GM12878 (cell line): ENCODE measurements around the gene UCKL1. TPM values are rescaled to one million over a fixed set of nuclear protein-coding genes. Genes with fewer than 3 reads are reported as not detected.

Experiments
- CBFB ChIP-seq: IDR thresholded peaks from 2 replicates; pipeline ENCODE4 v1.6.1; 2016; ENCODE audit warnings: antibody characterized with exemption, low read depth
- CHD2 ChIP-seq: IDR thresholded peaks from 2 replicates; pipeline ENCODE4 v1.6.1; 2011; ENCODE audit warnings: low read depth, low read length, improper control_type of control experiment, borderline replicate concordance
- HCFC1 ChIP-seq: fragments of 150-350 bp; IDR thresholded peaks from 2 replicates; pipeline ENCODE4 v1.6.1; 2014; ENCODE audit warnings: low read length
- HDAC6 ChIP-seq: fragments of 200-600 bp; sonication (generic); IDR thresholded peaks from one replicate; pipeline ENCODE4 v1.8.0; 2017; ENCODE audit warnings: antibody characterized with exemption; ENCODE audit not compliant: unreplicated experiment
- IKZF1 ChIP-seq: fragments of 450-650 bp; conservative IDR thresholded peaks from 2 replicates; pipeline ENCODE4 v1.6.1; 2017; ENCODE audit warnings: antibody characterized with exemption, mild to moderate bottlenecking
- JUND ChIP-seq: IDR thresholded peaks from 2 replicates; pipeline ENCODE4 v1.6.1; 2012; ENCODE audit warnings: low read depth, mild to moderate bottlenecking, low read length, improper control_type of control experiment, moderate library complexity
- MYB ChIP-seq: fragments of 150-350 bp; IDR thresholded peaks from 2 replicates; pipeline ENCODE4 v1.6.1; 2014; ENCODE audit warnings: mild to moderate bottlenecking, low read depth, low read length, borderline replicate concordance
- NBN ChIP-seq: fragments of 450-650 bp; IDR thresholded peaks from 2 replicates; pipeline ENCODE4 v1.6.1; 2016
- NFYB ChIP-seq: IDR thresholded peaks from 2 replicates; pipeline ENCODE4 v1.6.1; 2011; ENCODE audit warnings: low read depth, mild to moderate bottlenecking, low read length, improper control_type of control experiment, moderate library complexity; ENCODE audit not compliant: insufficient read depth
- NR2C2 ChIP-seq: IDR thresholded peaks from 2 replicates; pipeline ENCODE4 v1.6.1; 2011; ENCODE audit warnings: borderline replicate concordance, low read depth; ENCODE audit not compliant: control insufficient read depth, insufficient read length
- RB1 ChIP-seq: fragments of 450-650 bp; formaldehyde crosslinking; IDR thresholded peaks from 2 replicates; pipeline ENCODE4 v1.6.1; 2017; ENCODE audit warnings: mild to moderate bottlenecking, borderline replicate concordance
- SMC3 ChIP-seq: IDR thresholded peaks from 2 replicates; pipeline ENCODE4 v1.6.1; 2011; ENCODE audit warnings: low read length, improper control_type of control experiment, borderline replicate concordance
- SREBF1 ChIP-seq: IDR thresholded peaks from 2 replicates; pipeline ENCODE4 v1.6.1; 2012; ENCODE audit warnings: mild to moderate bottlenecking, low read length
- SUZ12 ChIP-seq: fragments of 200-600 bp; sonication (generic); IDR thresholded peaks from one replicate; pipeline ENCODE4 v1.6.1; 2018; ENCODE audit warnings: antibody characterized with exemption, mild to moderate bottlenecking; ENCODE audit not compliant: unreplicated experiment
- TAF1 ChIP-seq: IDR thresholded peaks from 2 replicates; pipeline ENCODE4 v1.6.1; 2011; ENCODE audit warnings: mild to moderate bottlenecking, low read depth, low read length, borderline replicate concordance
- ZBED1 ChIP-seq: IDR thresholded peaks from 2 replicates; pipeline ENCODE4 v1.6.1; 2016; ENCODE audit warnings: borderline replicate concordance
- polyA plus RNA-seq, 11 experiments: library from polyadenylated mRNA; depleted of rRNA in 4 of 11; unstranded in 6 of 11; stranded (reverse) in 5 of 11; fragments of >200 nt; fragmentation: Nextera tagmentation in 4 of 11; fragmentation: Illumina TruSeq in 1 of 11; extraction: Ambion mirVana in 4 of 11; extraction: Trizol in 1 of 11; gene quantifications; 1 replicate in 1 of 11; 2 replicates in 10 of 11; pipeline versions ENCODE4 v1.2.1 to v1.2.3, GENCODE V29; 2011 to 2016; ENCODE audit warnings: inconsistent platforms in 2 of 11, missing spikeins in 2 of 11, low read depth in 1 of 11
- total RNA-seq, 4 experiments: library from RNA; depleted of rRNA in 3 of 4; stranded (reverse); fragments of >200 nt in 3 of 4; fragmentation: Illumina TruSeq in 1 of 4; extraction: Trizol in 1 of 4; gene quantifications; 2 replicates each; pipeline versions ENCODE4 v1.2.1 to v1.2.3, GENCODE V29; 2013 to 2021
- TF ChIP-seq, protein P1 (sequence below): fragments of 450-650 bp; IDR thresholded peaks from 2 replicates; pipeline ENCODE4 v1.6.1; 2017; ENCODE audit warnings: borderline replicate concordance
- TF ChIP-seq, protein P2 (sequence below): IDR thresholded peaks from 2 replicates; pipeline ENCODE4 v1.6.1; 2011; ENCODE audit warnings: mild to moderate bottlenecking, low read depth, low read length, moderate library complexity; ENCODE audit not compliant: insufficient replicate concordance
- TF ChIP-seq, protein P3 (sequence below): IDR thresholded peaks from 2 replicates; pipeline ENCODE4 v1.6.1; 2012; ENCODE audit warnings: low read depth, low read length, improper control_type of control experiment
- TF ChIP-seq, protein P4 (sequence below): fragments of 450-650 bp; IDR thresholded peaks from 2 replicates; pipeline ENCODE4 v1.6.1; 2017; ENCODE audit warnings: mild to moderate bottlenecking, low read depth, inconsistent platforms; ENCODE audit not compliant: poor library complexity, severe bottlenecking
- TF ChIP-seq, protein P5 (sequence below): IDR thresholded peaks from 2 replicates; pipeline ENCODE4 v1.6.1; 2012; ENCODE audit warnings: mild to moderate bottlenecking, low read depth, low read length

UCKL1 gene
- total and polyA plus RNA-seq, 10 of the 15 experiments (the other 5 are each of a cell fraction or from before 2014, with no cell fraction given) = 2.4 to 36.3 (median 24.8) TPM

DNA sequence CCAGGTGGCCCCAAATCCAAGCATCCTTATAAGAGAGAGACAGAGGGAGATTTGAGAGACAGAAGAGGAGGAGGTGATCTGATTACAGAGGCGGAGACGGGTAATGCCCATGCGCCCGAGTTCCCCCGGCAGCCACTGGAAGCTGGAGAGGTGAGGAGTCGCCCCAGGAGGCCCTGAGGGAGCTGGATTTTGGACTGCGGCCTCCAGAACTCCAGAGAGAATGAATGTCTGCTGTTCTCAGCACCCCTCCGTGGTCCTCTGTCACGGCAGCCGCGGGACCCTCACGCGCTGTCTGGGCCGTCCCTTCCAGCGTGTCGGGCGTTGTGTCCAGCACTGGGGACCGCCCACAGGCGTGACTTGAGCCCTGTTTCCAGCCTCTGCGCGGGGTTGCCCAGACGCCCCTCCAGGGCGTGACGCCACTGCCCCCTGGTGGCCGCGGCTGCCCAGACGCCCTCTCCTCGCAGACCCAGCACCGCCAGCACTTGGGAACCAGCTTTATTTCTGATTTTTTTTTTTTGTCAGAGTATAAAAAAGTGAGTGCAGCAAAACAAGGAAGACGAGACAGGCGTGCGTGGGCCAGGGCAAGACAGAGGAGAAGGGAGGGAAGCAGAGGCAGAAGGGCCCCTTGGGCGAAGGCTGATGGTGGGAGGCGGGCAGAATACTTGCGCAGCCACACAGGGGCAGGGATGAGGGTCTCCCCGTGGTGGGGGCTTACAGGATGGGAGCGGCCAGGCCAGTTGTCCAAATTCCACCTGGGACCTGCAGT lies 17.6 kb upstream of the UCKL1 start (continued):
- TF ChIP-seq SREBF1 (no peak), MYB (no peak), JUND (no peak), NFYB (no peak), TAF1 (no peak), CBFB (no peak), ZBED1 (no peak), IKZF1 (peak; percentile 51), HCFC1 (no peak), NBN (no peak), SUZ12 (no peak), NR2C2 (no peak), RB1 (peak; percentile 57; the same call in 1 of the 2 replicates), HDAC6 (no peak), CHD2 (peak; percentile 40; the same call in 1 of the 2 replicates), SMC3 (peak; percentile 78)
- TF ChIP-seq, protein P1, sequence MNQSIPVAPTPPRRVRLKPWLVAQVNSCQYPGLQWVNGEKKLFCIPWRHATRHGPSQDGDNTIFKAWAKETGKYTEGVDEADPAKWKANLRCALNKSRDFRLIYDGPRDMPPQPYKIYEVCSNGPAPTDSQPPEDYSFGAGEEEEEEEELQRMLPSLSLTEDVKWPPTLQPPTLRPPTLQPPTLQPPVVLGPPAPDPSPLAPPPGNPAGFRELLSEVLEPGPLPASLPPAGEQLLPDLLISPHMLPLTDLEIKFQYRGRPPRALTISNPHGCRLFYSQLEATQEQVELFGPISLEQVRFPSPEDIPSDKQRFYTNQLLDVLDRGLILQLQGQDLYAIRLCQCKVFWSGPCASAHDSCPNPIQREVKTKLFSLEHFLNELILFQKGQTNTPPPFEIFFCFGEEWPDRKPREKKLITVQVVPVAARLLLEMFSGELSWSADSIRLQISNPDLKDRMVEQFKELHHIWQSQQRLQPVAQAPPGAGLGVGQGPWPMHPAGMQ = no peak
- TF ChIP-seq, protein P2, sequence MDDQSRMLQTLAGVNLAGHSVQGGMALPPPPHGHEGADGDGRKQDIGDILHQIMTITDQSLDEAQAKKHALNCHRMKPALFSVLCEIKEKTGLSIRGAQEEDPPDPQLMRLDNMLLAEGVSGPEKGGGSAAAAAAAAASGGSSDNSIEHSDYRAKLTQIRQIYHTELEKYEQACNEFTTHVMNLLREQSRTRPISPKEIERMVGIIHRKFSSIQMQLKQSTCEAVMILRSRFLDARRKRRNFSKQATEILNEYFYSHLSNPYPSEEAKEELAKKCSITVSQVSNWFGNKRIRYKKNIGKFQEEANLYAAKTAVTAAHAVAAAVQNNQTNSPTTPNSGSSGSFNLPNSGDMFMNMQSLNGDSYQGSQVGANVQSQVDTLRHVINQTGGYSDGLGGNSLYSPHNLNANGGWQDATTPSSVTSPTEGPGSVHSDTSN = no peak
- TF ChIP-seq, protein P3, sequence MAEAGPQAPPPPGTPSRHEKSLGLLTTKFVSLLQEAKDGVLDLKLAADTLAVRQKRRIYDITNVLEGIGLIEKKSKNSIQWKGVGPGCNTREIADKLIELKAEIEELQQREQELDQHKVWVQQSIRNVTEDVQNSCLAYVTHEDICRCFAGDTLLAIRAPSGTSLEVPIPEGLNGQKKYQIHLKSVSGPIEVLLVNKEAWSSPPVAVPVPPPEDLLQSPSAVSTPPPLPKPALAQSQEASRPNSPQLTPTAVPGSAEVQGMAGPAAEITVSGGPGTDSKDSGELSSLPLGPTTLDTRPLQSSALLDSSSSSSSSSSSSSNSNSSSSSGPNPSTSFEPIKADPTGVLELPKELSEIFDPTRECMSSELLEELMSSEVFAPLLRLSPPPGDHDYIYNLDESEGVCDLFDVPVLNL = 0 out of 2 replicates have a peak, but pooled peaks have one; percentile 3
- TF ChIP-seq, protein P4, sequence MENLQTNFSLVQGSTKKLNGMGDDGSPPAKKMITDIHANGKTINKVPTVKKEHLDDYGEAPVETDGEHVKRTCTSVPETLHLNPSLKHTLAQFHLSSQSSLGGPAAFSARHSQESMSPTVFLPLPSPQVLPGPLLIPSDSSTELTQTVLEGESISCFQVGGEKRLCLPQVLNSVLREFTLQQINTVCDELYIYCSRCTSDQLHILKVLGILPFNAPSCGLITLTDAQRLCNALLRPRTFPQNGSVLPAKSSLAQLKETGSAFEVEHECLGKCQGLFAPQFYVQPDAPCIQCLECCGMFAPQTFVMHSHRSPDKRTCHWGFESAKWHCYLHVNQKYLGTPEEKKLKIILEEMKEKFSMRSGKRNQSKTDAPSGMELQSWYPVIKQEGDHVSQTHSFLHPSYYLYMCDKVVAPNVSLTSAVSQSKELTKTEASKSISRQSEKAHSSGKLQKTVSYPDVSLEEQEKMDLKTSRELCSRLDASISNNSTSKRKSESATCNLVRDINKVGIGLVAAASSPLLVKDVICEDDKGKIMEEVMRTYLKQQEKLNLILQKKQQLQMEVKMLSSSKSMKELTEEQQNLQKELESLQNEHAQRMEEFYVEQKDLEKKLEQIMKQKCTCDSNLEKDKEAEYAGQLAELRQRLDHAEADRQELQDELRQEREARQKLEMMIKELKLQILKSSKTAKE = no peak
- TF ChIP-seq, protein P5, sequence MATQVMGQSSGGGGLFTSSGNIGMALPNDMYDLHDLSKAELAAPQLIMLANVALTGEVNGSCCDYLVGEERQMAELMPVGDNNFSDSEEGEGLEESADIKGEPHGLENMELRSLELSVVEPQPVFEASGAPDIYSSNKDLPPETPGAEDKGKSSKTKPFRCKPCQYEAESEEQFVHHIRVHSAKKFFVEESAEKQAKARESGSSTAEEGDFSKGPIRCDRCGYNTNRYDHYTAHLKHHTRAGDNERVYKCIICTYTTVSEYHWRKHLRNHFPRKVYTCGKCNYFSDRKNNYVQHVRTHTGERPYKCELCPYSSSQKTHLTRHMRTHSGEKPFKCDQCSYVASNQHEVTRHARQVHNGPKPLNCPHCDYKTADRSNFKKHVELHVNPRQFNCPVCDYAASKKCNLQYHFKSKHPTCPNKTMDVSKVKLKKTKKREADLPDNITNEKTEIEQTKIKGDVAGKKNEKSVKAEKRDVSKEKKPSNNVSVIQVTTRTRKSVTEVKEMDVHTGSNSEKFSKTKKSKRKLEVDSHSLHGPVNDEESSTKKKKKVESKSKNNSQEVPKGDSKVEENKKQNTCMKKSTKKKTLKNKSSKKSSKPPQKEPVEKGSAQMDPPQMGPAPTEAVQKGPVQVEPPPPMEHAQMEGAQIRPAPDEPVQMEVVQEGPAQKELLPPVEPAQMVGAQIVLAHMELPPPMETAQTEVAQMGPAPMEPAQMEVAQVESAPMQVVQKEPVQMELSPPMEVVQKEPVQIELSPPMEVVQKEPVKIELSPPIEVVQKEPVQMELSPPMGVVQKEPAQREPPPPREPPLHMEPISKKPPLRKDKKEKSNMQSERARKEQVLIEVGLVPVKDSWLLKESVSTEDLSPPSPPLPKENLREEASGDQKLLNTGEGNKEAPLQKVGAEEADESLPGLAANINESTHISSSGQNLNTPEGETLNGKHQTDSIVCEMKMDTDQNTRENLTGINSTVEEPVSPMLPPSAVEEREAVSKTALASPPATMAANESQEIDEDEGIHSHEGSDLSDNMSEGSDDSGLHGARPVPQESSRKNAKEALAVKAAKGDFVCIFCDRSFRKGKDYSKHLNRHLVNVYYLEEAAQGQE = no peak
